GM18508 (cell line): ENCODE results near the gene HOXD8.
A peak's percentile ranks its signal among the peaks of the same experiment; 100 is the strongest.

ENCODE experiments used
- ATAC-seq: cut with Tn5 transposase; IDR thresholded peaks from one replicate; pipeline ENCODE4 v1.9.1; 2021; ENCODE audit warnings: moderate number of reproducible peaks; ENCODE audit not compliant: insufficient read depth, unreplicated experiment

The HOXD8 gene

GRCh38 chr2:176140513-176141317 is 11.2 kb downstream of the HOXD8 start:
- peak; percentile 72 for ATAC-seq

GRCh38 chr2:176142281-176142680 is 12.8 kb downstream of the HOXD8 start:
- no peak for ATAC-seq

GRCh38 chr2:176145085-176145969 is 15.8 kb downstream of the HOXD8 start:
- ATAC-seq: no peak

- ATAC-seq: no peak
These were observed 16.6 kb downstream of the HOXD8 start for GRCh38 chr2:176146101-176146500.

DNA sequence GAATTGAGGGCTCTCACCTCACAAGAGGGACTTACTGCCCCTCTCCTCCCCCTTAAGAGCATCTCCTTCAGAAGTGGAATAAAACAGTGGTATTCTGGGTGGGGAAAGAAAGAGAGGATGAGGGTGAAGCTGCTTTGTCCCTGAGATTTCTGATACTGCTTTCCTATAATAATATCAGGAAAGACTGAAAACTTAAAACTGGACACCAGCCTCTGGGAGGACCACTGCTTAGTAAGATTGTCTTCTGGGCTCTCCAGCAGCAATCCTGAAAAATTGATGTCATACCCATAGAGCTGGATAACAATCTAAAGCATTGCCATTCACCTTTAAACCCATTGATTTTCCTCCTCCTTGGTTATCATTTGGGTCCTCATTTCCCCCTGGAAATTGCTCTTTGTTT is 17.1 kb downstream of the HOXD8 start:
- ATAC-seq: no peak

DNA sequence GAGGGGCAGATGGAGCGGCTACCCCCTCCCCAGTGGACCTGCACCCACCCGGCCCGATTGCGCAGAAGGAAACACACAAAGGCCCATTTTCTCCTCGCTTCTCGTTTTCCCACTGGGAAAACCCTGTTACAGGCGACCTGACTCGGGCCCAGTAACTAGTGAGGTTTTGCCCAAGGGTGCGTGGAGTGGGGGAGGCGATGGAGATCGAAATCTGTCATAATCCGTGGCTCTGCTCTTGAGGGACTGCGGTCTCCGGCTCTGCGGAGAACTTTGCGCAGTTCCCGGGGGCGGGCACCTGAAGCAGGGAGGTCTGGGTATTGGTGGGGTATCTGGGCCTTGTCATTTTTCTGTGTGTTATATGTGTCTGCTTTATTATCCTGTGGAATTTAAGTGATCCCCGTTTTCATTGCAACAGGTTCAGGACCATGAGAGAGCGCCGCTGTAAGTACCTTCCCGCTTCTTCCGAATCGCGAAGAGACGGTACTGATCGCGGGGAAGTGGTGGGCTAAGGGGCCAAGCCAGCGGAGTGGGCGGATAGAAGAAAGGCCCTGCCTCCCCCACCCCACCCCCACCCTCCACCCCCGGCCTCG is 17.8 kb downstream of the HOXD8 start:
- ATAC-seq: no peak

GRCh38 chr2:176147800-176148496 is 18.4 kb downstream of the HOXD8 start:
- no peak for ATAC-seq

DNA sequence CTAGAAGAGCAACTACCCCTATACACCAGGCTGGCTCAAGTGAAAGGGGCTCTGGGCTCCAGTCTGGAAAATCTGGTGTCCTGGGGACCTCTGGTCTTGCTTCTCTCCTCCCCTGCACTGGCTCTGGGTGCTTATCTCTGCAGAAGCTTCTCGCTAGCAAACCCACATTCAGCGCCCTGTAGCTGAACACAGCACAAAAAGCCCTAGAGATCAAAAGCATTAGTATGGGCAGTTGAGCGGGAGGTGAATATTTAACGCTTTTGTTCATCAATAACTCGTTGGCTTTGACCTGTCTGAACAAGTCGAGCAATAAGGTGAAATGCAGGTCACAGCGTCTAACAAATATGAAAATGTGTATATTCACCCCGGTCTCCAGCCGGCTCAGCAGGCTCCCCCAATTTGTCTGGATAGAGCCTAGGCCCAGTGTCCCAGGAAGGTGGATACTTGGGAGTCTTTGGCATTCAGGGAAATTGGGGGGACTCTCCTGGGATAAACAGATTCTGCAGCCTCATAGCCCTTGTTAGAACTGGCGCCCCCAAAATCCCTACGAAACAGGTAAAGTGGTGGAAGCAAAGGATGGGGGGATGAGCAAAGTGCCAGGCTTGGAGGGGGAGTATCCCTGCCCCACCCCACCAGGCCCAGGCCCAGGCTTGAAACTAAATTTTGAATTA is 19.4 kb downstream of the HOXD8 start:
- no peak for ATAC-seq

GRCh38 chr2:176149481-176149938 is 20.0 kb downstream of the HOXD8 start:
- no peak for ATAC-seq

GRCh38 chr2:176149939-176150583 is 20.6 kb downstream of the HOXD8 start:
- ATAC-seq: no peak

DNA sequence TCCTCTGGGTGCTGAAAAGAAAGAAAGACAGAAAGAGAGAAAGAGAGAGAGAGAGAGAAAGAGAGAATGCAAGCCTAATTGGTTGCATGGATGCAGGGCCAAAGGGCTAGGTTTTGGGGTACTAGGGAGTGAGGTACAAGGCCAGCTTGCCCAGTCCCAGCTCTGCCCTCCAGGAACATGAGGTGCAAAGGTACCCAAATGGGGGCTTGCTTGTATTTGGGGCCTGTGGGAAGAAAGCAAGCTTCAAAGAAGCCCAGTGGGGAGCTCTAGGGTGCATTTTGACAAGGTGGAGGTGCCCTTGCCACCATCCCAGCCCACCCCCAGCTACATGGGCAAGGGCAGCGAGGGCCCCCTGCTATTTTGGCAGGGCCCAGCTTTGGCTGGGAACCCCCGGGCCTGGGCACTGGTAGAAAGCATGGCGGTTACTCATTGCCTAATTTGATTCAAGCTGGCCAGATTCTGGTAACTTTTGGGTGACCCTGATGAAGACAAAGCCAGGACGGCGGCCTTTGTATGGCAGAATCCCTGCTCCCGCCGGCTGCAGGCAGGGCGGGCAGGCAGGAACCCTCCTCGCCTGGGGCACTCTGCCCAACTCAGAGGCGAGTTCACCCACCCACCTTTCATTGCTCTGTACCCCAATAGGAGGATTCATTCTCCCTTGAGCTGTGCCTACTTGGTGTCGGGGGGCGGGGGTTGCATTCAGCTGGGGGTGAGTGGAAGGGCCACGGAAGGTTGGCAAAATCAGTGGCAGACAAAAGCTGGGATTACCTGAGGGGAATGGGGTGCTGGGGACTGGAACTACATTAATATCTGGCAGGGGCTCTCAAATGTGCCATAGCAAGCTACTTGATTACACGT is 21.3 kb downstream of the HOXD8 start:
- no peak for ATAC-seq

- no peak for ATAC-seq
These were observed 22.2 kb downstream of the HOXD8 start, which contains the start of gene HOXD4 for GRCh38 chr2:176151442-176152287. Gene HOXD4, plus strand, starts transcription at chr2:176151550. Its CDS starts 84 bp downstream, at chr2:176151634.

GRCh38 chr2:176152350-176153181 is 23.1 kb downstream of the HOXD8 start:
- no peak for ATAC-seq

DNA sequence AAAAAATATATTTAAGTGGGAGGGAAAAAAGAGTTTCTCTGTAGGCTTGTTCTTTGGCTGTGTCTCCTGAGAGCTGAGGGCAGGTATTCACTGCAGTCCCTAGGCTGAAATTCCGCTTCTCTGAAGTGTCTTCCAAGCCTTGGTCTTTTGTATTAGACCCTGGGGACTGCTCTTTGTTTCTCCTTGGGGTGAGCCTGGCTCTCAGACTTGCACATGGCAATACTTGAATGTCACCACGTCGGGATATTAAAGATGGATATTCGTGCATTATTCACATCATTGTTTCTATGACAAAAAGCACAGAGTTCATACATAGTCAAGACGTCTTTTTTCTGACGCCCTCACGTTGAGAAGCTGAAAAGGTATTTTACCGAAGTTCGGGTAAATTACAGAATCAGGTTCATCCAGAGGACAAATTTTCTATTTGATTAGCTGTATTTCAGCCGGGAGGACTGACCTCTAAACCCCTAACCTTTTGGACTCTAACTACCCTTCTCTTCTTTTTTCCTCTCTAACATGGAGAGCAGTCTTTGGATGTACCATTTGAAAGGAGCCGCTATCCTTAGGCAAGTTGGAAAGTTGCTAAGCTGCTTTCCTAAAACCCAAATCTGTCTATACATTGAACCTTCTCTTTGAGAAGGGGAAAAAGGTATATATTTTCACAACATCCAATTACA is 25.2 kb downstream of the HOXD8 start:
- no peak for ATAC-seq

DNA sequence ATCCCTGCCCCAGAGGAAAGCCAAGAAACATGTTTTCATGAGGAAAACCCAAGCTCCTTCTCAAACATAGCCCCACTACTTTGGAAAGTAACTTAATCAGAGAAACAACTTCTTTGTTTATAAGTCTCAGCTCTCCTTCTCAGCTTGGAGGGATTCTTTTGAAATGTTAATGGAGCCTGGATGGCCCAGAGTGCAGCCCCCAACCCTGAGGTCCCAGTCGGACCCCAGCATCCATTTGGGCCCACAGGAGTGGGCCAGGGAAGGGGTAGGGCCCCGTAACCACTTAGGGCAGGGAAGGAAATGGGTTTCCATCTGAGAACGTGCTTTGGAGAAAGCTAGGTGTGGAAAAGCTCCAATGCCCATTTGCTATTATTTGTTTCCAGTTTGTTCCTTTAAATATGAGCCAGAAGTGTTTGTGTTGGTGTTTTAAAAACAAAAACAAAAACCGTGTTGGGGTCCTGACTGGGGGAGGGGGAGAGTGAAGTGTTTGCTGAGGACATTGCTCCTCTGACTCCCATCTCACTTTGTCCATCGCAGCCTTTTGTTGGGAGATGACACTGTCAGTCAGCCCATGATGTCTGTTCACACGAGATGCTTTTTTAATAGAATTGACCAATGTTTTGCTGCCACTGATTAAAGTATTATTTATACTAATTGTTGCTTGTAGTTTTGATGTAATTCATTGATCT is 26.0 kb downstream of the HOXD8 start:
- no peak for ATAC-seq
